SK-N-SH treated with all-trans-retinoic acid at 6 μM for 48 hours (cell line): ENCODE data around the gene PTGIS.

ENCODE experiments used
- ATAC-seq: fragments of 200-7000 bp; cut with Tn5 transposase; 3 replicates; pipeline ENCODE4 v1.9.1; 2020; ENCODE audit warnings: mild to moderate bottlenecking, moderate library complexity
- ARNTL ChIP-seq: fragments of 450-650 bp; formaldehyde crosslinking; IDR thresholded peaks from 2 replicates; pipeline ENCODE4 v1.5.0; 2020; ENCODE audit warnings: low read depth, mild to moderate bottlenecking, moderate library complexity, borderline replicate concordance
- CREB5 ChIP-seq: fragments of 250-450 bp; sonication (Bioruptor Pico); IDR thresholded peaks from 2 replicates; pipeline ENCODE4 v1.5.1; 2020; ENCODE audit warnings: low read depth, mild to moderate bottlenecking, moderate library complexity
- CSDC2 ChIP-seq: fragments of 250-450 bp; sonication (Bioruptor Pico); IDR thresholded peaks from 2 replicates; pipeline ENCODE4 v1.5.0; 2020; ENCODE audit warnings: mild to moderate bottlenecking, moderate library complexity
- ESRRG ChIP-seq: fragments of 250-450 bp; sonication (Bioruptor Pico); IDR thresholded peaks from 2 replicates; pipeline ENCODE4 v1.6.1; 2021; ENCODE audit warnings: mild to moderate bottlenecking
- GLIS3 ChIP-seq: fragments of 250-450 bp; sonication (Bioruptor Pico); IDR thresholded peaks from 2 replicates; pipeline ENCODE4 v1.5.0; 2020; ENCODE audit warnings: mild to moderate bottlenecking, moderate library complexity
- ISL1 ChIP-seq: fragments of 250-450 bp; sonication (Bioruptor Pico); IDR thresholded peaks from 2 replicates; pipeline ENCODE4 v2.1.2; 2022; ENCODE audit warnings: mild to moderate bottlenecking, moderate library complexity
- OSR1 ChIP-seq: fragments of 250-450 bp; sonication (Bioruptor Pico); IDR thresholded peaks from 2 replicates; pipeline ENCODE4 v1.8.0; 2022; ENCODE audit warnings: moderate library complexity, mild to moderate bottlenecking, inconsistent platforms
- PATZ1 ChIP-seq: fragments of 250-450 bp; sonication (Bioruptor Pico); IDR thresholded peaks from 2 replicates; pipeline ENCODE4 v1.8.0; 2020; ENCODE audit warnings: mild to moderate bottlenecking, moderate library complexity, borderline replicate concordance
- POU6F1 ChIP-seq: fragments of 250-450 bp; sonication (Bioruptor Pico); IDR thresholded peaks from 2 replicates; pipeline ENCODE4 v1.8.0; 2021; ENCODE audit warnings: low read depth, mild to moderate bottlenecking, moderate library complexity, borderline replicate concordance
- PPARA ChIP-seq: fragments of 250-450 bp; sonication (Bioruptor Pico); IDR thresholded peaks from 2 replicates; pipeline ENCODE4 v1.5.0; 2020; ENCODE audit warnings: mild to moderate bottlenecking, borderline replicate concordance
- RARB ChIP-seq: fragments of 250-450 bp; sonication (Bioruptor Pico); IDR thresholded peaks from 2 replicates; pipeline ENCODE4 v1.8.0; 2021; ENCODE audit warnings: mild to moderate bottlenecking, moderate library complexity
- SNAI2 ChIP-seq: fragments of 250-450 bp; sonication (Bioruptor Pico); IDR thresholded peaks from 2 replicates; pipeline ENCODE4 v1.5.0; 2020; ENCODE audit warnings: mild to moderate bottlenecking, moderate library complexity
- TCF4 ChIP-seq: fragments of 250-450 bp; sonication (Bioruptor Pico); IDR thresholded peaks from 2 replicates; pipeline ENCODE4 v1.8.0; 2021; ENCODE audit warnings: mild to moderate bottlenecking, moderate library complexity, borderline replicate concordance
- TOX ChIP-seq: fragments of 250-450 bp; sonication (Bioruptor Pico); IDR thresholded peaks from 2 replicates; pipeline ENCODE4 v1.8.0; 2021; ENCODE audit warnings: mild to moderate bottlenecking, moderate library complexity, borderline replicate concordance
- ZC3H10 ChIP-seq: fragments of 250-450 bp; sonication (Bioruptor Pico); IDR thresholded peaks from 2 replicates; pipeline ENCODE4 v1.5.1; 2021; ENCODE audit warnings: mild to moderate bottlenecking, moderate library complexity
- ZFP3 ChIP-seq: fragments of 250-450 bp; sonication (Bioruptor Pico); IDR thresholded peaks from 2 replicates; pipeline ENCODE4 v1.5.0; 2020; ENCODE audit warnings: mild to moderate bottlenecking, moderate library complexity
- ZFP30 ChIP-seq: fragments of 450-650 bp; formaldehyde crosslinking; IDR thresholded peaks from 2 replicates; pipeline ENCODE4 v1.5.0; 2022; ENCODE audit warnings: mild to moderate bottlenecking, moderate library complexity
- ZNF565 ChIP-seq: fragments of 450-650 bp; formaldehyde crosslinking; conservative IDR thresholded peaks from 2 replicates; pipeline ENCODE4 v1.5.0; 2020; ENCODE audit warnings: low read depth, mild to moderate bottlenecking, moderate library complexity
- ZNF8 ChIP-seq: fragments of 450-650 bp; formaldehyde crosslinking; IDR thresholded peaks from 2 replicates; pipeline ENCODE4 v1.5.0; 2020; ENCODE audit warnings: mild to moderate bottlenecking, moderate library complexity
- TF ChIP-seq, protein P1 (sequence below): fragments of 250-450 bp; sonication (Bioruptor Pico); IDR thresholded peaks from 2 replicates; pipeline ENCODE4 v1.5.0; 2020; ENCODE audit warnings: mild to moderate bottlenecking, moderate library complexity
- TF ChIP-seq, protein P2 (sequence below): fragments of 250-450 bp; sonication (Bioruptor Pico); IDR thresholded peaks from 2 replicates; pipeline ENCODE4 v1.5.1; 2021; ENCODE audit warnings: mild to moderate bottlenecking, moderate library complexity

The PTGIS gene

DNA sequence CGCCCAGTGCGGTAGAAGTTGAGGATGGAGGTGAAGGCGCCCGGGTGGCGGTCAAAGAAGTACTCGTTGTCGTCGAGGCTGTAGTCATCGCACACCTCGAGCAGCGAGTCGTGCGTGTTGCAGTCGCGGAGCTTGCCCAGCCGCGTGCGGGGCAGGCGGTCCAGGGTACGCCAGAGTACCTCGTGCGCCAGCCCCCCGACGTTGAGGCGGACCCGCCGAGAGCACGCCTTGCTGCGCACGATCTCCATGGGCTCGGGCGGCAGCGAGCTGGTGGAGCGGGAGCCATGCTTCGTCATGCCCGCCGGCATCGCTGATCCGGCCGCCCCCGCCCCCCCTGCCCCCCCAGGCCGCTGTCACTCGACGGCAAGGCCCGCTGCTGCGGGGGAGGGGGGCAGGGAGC is 85.8 kb downstream of the PTGIS start:
- no peak for TF ChIP-seq ZNF565
- TF ChIP-seq ZNF8 (CRISPR knock-in tag): no peak
- TF ChIP-seq TCF4 (CRISPR knock-in tag): no peak
- no peak for TF ChIP-seq ISL1 (CRISPR knock-in tag)
- TF ChIP-seq OSR1: no peak
- no peak for TF ChIP-seq ARNTL (CRISPR knock-in tag)
- no peak for TF ChIP-seq GLIS3 (CRISPR knock-in tag)
- no peak for TF ChIP-seq TOX (CRISPR knock-in tag)
- no peak for TF ChIP-seq SNAI2 (CRISPR knock-in tag)
- no peak for TF ChIP-seq ESRRG (CRISPR knock-in tag)
- ATAC-seq: no peak

GRCh38 chr20:49481116-49481515 is 86.8 kb downstream of the PTGIS start:
- no peak for TF ChIP-seq CREB5 (CRISPR knock-in tag)
- no peak for TF ChIP-seq RARB (CRISPR knock-in tag)
- TF ChIP-seq TCF4 (CRISPR knock-in tag): no peak
- TF ChIP-seq GLIS3 (CRISPR knock-in tag): no peak
- TF ChIP-seq POU6F1: no peak
- no peak for TF ChIP-seq ZNF565
- no peak for TF ChIP-seq ZFP30 (CRISPR knock-in tag)
- no peak for TF ChIP-seq OSR1
- no peak for TF ChIP-seq CSDC2 (CRISPR knock-in tag)
- TF ChIP-seq PPARA (CRISPR knock-in tag): no peak
- TF ChIP-seq, protein P1, sequence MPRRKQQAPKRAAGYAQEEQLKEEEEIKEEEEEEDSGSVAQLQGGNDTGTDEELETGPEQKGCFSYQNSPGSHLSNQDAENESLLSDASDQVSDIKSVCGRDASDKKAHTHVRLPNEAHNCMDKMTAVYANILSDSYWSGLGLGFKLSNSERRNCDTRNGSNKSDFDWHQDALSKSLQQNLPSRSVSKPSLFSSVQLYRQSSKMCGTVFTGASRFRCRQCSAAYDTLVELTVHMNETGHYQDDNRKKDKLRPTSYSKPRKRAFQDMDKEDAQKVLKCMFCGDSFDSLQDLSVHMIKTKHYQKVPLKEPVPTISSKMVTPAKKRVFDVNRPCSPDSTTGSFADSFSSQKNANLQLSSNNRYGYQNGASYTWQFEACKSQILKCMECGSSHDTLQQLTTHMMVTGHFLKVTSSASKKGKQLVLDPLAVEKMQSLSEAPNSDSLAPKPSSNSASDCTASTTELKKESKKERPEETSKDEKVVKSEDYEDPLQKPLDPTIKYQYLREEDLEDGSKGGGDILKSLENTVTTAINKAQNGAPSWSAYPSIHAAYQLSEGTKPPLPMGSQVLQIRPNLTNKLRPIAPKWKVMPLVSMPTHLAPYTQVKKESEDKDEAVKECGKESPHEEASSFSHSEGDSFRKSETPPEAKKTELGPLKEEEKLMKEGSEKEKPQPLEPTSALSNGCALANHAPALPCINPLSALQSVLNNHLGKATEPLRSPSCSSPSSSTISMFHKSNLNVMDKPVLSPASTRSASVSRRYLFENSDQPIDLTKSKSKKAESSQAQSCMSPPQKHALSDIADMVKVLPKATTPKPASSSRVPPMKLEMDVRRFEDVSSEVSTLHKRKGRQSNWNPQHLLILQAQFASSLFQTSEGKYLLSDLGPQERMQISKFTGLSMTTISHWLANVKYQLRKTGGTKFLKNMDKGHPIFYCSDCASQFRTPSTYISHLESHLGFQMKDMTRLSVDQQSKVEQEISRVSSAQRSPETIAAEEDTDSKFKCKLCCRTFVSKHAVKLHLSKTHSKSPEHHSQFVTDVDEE (CRISPR knock-in tag): no peak
- no peak for TF ChIP-seq ZC3H10 (CRISPR knock-in tag)
- no peak for TF ChIP-seq ISL1 (CRISPR knock-in tag)
- no peak for TF ChIP-seq TOX (CRISPR knock-in tag)
- TF ChIP-seq, protein P2, sequence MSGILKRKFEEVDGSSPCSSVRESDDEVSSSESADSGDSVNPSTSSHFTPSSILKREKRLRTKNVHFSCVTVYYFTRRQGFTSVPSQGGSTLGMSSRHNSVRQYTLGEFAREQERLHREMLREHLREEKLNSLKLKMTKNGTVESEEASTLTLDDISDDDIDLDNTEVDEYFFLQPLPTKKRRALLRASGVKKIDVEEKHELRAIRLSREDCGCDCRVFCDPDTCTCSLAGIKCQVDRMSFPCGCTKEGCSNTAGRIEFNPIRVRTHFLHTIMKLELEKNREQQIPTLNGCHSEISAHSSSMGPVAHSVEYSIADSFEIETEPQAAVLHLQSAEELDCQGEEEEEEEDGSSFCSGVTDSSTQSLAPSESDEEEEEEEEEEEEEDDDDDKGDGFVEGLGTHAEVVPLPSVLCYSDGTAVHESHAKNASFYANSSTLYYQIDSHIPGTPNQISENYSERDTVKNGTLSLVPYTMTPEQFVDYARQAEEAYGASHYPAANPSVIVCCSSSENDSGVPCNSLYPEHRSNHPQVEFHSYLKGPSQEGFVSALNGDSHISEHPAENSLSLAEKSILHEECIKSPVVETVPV: no peak
- no peak for TF ChIP-seq PATZ1 (CRISPR knock-in tag)
- TF ChIP-seq ESRRG (CRISPR knock-in tag): no peak
- no peak for TF ChIP-seq ZFP3 (CRISPR knock-in tag)

GRCh38 chr20:49480236-49480635 is 87.7 kb downstream of the PTGIS start:
- TF ChIP-seq PPARA (CRISPR knock-in tag) (no peak), ZNF8 (CRISPR knock-in tag) (no peak), CSDC2 (CRISPR knock-in tag) (no peak), PATZ1 (CRISPR knock-in tag) (no peak), SNAI2 (CRISPR knock-in tag) (no peak), CREB5 (CRISPR knock-in tag) (no peak), TCF4 (CRISPR knock-in tag) (no peak), RARB (CRISPR knock-in tag) (no peak)
- TF ChIP-seq, protein P1 (CRISPR knock-in tag): no peak
- no peak for ATAC-seq

More at GRCh38 chr20:49481116-49481515, 86.8 kb downstream of the PTGIS start:
- ATAC-seq: no peak
